IPS-NIHi11 (cell line): ENCODE data around the gene RFLNA.
A peak's percentile ranks its signal among the peaks of the same experiment; 100 is the strongest.

Source experiments
- DNase-seq: peaks from one replicate; pipeline ENCODE4 v3.0.0; 2012; ENCODE audit warnings: mixed read lengths, low spot score

RFLNA gene

DNA sequence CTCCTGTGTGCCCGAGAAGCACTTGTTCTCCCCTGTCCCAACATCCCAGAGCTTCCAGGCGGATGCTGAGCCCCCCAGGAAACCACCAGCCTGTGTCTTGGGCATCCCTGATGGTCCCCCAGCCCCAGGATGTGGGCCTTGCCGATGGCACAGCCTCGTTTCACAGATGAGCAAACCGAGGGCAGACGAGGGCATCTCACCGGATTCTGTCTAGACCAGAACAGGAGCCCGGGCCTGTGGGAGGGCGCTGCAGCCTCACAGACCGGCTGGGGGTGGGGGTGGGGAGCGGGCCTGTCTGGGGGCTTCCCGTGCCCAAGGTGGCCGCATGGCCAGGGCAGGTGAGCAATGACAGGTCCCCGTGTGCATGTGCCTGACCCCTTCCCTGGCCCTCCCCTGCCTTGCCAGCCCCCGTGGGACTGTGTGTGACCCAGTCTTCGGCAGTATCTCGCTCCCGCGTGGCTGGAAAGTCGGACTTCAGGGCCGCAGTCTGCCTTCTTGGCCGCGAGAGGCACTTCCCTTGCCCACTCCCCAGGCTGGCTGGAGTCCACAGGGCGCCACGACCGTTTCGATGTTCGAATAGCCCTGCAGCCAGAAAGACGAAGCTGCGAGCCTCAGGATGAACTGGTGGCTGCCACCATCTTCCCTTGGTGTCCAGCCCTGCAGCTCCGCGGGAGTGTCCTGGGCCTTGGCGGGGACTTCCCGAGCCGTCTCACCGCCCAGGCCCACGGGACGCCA lies 8.9 kb downstream of the RFLNA start:
- no peak for DNase-seq

DNA sequence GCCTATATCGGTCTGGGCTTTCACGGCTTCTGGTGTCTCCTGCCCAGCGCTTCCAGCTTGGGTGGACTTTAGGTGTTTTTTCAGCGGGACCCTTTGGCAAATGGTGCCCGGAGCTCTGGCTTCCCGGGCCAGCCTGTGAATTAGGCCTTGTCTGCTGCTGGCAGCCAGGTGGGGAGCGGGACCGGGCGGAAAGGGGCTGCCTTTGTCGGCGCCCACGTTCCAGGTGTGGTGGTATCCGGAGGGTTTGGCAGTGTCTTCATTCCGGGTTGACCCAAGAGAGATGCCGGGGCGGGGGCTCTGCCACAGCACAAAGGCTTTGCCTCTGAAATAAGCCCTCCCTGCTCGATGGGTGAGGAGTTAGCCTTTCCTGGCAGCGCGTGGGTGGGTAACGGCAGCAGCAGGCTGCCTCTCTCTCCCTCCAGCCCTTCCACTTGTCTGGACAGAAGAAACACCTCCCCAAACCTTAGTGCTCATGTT lies 9.5 kb downstream of the RFLNA start:
- DNase-seq: no peak

DNA sequence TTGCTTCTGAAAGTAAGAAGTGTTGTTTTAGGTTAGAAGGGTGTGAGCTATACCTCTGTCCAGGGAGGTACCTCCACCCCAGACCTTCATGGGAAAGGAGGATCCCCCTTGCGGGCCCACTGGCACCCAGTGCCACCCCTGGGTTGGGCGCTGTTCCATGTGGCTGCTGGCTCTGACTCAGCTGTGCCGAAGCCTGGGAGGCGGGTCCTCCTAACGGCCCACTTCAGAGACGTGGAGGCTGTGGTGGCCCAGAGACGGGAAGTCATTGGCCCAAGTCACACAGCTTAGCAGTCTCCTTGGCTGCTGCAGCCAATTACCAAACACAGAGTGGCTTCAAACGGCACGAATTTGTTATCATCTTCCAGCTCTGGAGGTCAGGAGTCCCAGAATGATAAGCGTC lies 10.2 kb downstream of the RFLNA start:
- DNase-seq: no peak

DNA sequence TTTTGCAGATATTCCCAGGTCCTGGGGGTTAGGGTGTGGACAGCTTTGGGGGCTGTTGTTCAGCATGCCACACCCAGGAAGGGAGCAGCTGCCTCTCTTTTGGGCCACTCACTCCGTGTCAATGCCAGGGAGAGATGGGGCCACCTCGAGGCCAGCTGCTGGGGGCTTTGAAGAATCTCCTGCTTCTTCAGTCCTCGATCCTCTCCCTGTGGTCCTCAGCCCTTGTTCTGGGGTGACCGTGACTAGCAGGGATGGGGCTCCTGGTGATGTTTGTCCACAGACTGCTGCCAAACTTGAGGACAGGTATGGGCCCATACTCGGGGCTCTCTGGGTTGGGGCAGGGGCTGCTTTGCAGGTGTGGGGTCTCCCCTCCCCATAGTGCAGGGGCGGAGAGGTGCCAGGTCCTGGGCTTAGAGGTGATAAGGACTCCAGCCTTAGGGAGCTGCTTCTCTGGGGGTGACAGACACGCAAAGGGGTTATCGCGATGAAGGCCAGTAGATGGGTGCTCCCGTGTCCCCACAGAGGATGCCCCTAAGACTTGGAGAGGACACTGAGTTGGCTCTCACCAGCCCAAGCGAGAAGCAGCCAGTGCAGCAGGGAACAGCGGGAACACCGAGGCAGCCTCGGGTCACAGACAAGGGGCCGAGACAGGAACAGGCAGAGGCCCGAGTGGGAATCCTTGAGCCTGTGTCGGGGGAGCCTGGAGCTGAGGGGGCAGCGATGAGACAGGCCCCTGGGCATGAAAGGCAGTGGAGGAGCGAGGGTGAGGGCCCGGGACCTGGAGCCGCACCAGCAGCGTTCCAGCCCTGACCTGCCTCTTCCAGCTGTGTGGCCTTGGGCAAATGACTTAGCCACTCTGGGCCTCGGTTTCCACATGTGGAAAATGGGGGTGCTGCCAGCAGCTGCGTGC lies 11.1 kb downstream of the RFLNA start:
- DNase-seq: no peak

DNA sequence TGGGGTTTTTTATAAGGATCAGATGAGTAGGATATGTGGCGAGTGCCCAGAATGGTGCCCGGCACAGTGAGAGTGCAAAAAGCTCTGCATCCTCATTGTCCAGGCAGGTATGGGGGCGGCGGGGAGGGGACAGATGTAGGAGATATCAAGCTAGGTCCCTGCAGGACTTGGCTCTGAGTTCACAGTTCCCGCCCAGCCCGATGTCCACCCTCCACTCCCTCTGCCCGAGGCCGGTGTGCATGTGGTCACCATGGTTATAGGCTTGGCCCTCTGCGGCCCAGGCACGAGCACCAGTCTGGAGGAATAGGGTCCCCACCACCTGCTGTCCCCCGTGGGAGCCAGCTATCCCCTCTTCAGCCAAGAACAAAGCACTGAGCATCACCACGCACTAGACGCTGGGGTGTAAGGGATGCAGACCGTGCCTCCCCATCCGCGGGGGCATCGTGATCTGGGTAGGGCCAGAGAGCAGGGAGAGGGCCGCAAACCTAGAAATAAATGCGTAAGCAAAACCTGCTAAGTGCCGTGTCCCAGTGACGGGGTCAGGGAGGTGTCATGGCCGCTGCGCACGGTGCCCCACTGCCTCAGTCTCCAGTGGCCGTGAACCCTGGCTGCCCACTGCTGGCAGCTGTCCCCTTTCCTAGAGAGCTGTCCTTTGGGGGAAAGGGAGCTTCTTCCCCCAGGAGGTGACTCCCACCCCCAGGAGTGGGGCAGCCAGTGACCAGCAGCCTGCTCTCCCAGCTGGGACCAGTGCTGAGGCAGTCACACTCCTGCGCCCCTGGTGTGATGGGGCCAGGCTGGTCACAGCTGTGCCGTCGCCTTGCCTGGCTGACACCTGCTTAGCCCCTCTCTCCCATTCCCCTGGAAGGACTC lies 12.0 kb downstream of the RFLNA start:
- no peak for DNase-seq

DNA sequence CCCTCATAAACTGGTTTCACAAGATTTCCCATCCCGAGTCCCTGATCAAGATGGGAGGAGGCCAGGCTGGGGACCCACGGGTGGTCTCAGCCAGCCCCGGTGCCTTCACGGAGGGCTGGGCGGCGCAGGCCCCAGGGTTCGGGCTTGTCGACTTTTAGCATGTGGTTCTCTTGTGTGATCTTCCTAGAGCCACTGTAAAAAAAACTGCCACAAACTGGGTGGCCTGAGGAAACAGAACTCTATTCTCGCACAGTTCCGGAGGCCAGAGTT lies 12.6 kb downstream of the RFLNA start:
- DNase-seq: no peak

DNA sequence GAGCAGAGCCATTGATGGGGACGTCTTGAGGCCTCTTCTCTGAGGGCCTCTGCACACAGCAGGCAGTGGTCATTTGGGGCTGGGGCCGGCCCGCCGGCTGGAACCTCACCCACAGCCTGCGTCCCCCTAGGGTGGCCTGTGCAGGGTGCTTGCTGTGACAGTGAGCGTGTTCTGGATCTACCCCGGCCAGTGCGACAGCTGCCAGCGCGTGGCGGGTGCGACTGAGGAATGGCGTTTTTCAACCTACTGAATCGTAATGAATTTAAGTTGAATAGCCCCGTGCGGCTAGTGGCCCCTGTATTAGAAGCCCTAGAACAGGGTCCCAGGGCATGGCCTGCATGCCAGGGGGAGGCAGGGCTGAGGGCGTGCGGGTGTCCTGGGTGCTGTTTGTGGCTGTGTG lies 13.8 kb downstream of the RFLNA start:
- DNase-seq: no peak

DNA sequence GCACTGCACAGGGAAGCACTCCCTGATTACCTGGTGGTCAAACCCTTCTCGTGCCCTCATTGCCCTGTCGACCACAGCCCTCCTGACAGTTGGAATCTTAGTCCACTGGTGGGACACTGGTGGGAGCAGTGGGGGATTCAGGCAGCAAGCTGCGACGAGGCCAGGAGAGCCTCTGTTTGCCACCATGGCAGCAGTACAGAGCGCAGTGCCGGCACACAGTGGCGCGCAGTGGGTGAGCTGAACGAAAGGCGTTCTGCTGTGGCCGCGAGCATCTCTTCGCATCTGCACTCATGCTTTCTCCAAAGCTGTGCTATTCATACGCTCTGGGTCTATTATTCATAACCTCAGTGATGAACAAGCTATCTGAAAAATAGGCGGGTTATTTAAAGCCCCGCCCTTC lies 14.3 kb downstream of the RFLNA start:
- no peak for DNase-seq

DNA sequence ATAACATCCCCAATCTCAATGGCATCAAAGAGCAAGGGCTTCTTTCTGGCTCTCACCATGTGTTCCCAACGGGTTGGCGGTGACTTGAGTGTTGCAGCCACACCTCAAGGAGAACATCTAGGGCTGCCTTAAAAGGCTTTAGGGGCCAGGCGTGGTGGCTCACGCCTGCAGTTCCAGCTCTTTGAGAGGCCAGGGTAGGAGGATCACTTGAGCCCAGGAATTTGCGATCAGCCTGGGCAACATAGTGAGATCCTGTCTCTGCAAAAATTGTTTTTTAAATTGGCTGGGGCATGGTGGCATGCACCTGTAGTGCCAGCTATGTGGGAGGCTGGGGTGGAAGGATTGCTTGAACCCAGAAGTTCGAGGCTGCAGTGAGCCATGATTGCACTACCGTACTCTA lies 14.9 kb downstream of the RFLNA start:
- no peak for DNase-seq

DNA sequence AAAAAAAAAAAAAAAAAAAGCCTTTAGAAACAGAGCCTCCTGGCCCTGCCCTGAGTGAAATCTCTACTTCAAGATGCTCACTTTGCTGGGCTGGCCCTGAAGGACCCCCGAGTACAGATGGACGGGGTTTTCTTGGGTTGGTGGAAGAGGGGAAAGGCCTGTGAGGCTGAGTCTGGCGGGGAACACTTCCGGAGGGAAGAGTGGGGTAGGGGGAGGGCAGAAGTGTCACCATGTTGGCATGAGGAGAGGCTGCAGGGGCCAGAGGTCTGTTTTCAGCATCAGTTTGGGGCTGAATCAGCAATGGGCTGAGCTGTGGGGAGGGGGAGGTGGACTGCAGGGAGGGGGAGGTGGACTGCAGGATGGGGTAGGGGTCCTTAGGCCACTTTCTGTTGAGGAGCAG lies 15.3 kb downstream of the RFLNA start:
- no peak for DNase-seq

DNA sequence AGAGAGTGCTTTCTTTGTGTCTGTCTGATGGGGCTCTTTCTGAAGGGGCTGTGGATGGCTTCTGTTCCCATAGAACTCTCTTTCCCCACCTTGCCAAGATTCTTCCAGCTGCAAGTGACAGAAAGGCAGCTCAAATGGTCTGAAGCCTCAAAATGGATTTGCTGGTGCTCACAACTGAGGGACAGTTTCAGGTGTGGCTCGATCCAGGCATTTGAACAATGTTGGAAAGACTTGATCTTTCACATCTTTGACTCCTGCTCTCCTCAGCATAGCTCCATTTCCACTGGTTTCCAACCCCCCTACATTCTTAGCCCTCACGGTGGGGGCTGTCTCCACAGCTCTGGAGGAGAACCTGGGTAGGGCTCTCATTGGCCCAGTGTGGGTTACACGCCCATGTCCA lies 15.9 kb downstream of the RFLNA start:
- DNase-seq: no peak

DNA sequence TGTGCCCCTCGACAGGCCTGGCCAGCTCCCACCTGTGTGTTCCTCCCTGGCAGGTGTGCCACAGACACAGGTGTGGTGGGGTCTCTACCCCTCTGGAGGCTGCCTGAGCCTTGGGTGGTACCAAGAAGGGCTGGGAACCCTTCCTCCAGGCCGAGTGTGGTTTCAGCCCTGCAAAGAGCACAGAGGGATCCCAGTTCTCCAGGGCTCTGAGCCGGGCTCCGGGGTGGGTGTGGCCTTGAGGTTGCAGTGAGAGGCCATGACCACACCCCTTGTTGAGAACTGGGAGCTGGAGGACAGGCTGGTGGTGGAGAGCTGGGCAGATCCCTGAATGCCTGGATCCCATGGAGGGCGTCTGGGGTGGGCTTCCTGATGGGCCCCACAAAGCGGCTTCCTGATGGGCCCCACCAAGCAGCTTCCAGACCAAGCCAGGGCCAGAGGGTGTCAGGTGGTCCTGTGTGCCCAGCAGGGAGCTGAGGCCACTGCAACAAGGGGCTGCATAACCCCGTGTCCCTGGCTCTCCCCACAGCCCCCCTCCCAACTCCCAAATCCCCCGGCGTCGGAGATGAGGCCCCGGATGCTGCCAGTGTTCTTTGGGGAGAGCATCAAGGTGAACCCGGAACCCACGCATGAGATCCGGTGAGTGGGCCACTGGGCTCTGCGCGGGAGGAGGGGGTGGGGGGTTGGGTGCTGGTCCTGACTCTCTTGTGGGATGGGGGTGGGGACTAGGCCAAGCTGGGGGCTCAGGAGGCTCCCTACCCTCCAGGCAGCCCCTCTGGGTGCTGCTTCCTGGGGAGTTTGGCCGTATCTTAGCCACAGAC lies 16.6 kb downstream of the RFLNA start:
- DNase-seq: peak; percentile 81

DNA sequence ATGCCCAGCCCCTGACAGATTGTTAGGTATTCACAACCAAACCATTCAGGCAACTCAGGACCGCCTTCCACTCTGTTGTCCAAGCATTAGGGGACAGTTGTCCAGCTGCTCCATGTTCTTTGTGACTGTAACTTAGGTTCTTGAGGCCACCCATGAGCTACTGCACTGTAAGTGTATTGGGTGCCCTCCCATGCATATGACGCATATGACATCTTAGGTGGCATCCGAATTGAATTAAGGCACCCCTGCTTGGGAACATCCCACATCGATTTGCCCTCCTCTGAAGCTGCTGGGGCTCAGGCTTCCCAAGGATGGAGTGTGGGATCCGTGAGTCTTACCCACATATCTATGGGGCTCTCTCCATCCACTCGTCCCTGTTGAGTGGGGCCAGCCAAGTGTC lies 17.7 kb downstream of the RFLNA start:
- no peak for DNase-seq

DNA sequence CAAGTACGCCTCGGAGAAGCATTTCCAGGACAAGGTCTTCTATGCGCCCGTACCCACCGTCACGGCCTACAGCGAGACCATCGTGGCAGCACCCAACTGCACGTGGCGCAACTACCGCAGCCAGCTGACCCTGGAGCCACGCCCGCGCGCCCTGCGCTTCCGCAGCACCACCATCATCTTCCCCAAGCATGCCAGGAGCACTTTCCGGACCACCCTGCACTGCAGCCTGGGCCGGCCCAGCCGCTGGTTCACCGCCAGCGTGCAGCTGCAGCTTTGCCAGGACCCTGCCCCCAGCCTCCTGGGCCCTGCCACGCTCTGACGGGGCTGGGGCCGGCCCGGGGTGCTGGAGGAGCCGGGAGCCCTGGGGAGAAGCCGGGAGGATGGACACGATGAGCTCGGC lies 19.3 kb downstream of the RFLNA start:
- DNase-seq: no peak

DNA sequence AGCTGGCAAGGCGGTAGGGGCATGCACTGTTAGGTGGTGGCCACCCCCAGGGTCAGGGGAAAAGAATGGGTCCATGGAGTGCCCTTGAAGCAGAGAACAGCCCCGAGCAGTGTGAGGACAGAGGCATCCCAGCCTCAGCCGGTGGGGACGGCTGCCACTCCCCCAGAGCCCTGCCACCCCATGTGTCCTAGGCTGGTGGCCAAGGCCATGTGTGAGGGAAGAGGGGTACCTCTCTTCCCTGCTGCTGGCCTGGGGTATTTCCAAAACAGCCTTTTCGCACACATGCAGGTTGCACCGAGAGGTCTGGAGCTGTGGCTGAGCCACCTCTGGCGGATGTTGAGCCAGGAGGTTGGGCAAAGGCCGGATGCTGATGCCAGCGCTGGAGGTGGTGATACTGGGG lies 19.9 kb downstream of the RFLNA start:
- DNase-seq: no peak

DNA sequence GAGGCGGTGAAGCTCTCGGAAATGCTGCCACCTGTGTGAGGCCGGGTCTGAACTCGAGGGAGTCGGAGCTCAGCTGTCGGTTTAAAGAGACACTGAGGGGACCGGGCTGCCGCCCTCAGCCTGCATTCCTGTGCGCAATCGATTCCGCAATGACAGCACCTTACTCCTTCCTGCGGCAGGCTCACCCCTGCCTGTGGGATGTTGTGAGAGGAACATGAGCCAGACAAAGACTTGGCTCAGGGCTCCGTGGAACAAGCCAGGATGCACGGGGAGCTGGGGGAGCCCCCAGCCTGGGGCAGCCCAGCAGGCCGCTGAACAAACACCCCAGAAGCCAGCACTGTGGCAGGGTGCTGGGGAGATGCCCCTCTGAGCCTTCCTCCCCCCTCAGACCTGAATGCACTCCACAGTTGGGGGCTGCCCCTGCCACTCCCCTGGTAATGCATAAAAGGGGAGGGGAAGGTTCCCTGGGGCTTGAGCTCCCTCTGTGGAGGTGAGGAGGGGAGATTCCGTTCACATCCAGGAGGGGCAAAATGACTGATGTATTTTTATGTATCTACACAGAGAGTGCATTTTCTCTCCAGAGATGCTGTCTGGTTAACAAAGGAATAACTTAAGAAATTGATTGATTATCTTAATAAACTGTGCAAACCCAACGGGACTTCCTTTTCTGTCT lies 20.6 kb downstream of the RFLNA start:
- DNase-seq: no peak

DNA sequence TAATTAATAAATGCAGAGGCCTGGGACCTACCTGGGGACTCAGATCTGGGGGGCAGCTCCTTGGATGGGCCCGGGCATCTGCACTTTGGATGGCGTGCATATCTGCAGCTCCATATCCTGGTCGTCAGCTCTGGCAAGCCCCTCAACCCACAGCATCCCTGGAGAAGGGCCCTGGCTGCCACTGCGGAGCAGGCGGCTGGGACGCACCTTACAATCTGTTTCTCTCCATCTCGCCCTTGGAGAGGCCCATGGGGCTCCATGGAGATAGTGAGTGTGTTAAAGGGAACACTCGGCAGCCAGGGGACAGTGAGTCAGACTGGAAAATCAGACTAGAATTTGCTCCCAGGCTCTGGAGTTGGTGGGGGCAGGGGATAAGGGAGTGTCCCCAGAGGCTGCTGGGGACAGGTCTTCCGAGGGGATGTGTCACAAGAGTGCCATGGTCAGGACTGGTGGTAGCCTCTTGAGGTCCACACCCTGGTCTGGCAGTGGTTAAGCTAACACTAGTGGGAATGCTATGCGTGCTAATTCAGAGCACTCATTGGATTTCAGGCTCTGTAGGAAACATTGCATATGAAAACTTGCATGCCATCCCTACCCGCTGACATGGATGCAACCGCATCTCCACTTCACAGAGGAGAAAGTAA lies 21.5 kb downstream of the RFLNA start:
- DNase-seq: no peak

DNA sequence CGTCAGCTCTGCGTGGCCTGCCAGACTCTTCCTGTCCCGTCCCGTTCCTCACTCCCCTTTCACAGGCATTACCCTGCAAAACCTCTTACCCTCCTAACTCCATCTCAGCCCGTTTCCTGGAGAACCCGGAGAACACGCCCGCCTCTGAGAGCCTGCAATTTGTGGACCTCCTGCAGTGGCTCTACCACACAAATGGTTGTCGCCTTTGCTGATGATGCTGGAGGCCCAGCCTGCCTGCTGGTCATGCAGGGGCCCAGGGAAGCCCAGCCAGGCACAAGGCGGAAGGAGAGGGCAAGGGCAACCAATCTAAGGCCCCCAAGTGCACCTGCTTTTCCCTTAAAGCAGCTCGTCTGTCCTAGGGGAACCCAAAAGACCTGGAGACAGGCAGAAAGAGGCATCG lies 22.5 kb downstream of the RFLNA start:
- no peak for DNase-seq

DNA sequence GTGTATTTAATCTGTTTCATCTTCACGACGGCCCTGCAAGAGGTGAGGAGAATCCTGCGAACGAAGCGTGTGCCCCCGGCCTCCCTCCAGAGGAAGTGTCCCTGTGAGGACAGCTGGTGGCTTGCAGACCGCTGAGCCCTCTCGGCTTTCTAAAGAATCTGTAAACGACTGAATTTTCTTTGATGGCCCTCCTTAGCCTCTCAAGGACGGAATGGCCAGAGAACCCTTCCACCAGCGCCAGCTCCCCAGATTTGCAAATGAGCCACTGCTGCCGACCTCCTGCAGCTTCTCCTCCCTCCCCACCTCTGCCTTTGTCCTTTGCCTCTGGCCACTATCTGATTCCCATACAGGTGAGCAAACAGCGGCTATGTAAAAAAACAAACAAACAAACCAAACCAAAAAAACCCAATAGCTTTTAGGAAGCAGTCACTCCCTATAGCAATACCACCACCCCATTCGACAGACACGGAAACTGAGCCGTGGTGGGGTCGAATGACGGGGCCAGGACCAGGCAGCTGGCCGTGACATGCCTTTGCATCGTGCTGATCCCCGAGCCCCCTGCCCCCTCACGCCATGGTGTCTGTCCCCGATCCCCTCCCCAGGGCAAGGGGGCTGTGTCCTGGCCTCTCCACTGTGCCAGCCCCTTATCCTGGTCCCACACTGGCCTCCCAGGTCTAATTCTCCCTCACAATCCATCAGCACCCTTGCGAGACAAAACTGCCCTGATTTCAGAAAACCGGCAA lies 23.6 kb downstream of the RFLNA start:
- no peak for DNase-seq
